ENCODE results near the gene OSBPL3.
"Not testable (repeated sequence)": the region's sequence is repeated elsewhere in the genome, so short reads cannot be mapped to it uniquely, and the experiment has no call there.

Gene OSBPL3

GRCh38 chr7:24794751-24795406 lies 185.1 kb downstream of the OSBPL3 start:
- not testable (repeated sequence) for DNase-seq (ENCODE audit: low spot score)

- DNase-seq (ENCODE audit: low spot score) = no peak
These were observed 185.9 kb downstream of the OSBPL3 start for GRCh38 chr7:24793982-24794648.

- DNase-seq (ENCODE audit: low spot score) = no peak
These were observed 190.9 kb downstream of the OSBPL3 start for GRCh38 chr7:24788961-24789576.

GRCh38 chr7:24788075-24788474 lies 191.9 kb downstream of the OSBPL3 start:
- no peak for DNase-seq (ENCODE audit: low spot score)

- DNase-seq (ENCODE audit: low spot score) = no peak
These were observed 193.0 kb downstream of the OSBPL3 start for GRCh38 chr7:24786941-24787340.

- no peak for DNase-seq (ENCODE audit: low spot score)
These were observed 193.7 kb downstream of the OSBPL3 start for GRCh38 chr7:24786306-24786705.

GRCh38 chr7:24784277-24784676 lies 195.7 kb downstream of the OSBPL3 start:
- DNase-seq (ENCODE audit: low spot score) = no peak

- DNase-seq (ENCODE audit: low spot score) = no peak
These were observed 196.3 kb downstream of the OSBPL3 start for GRCh38 chr7:24783698-24784097.

GRCh38 chr7:24781106-24781505 lies 198.9 kb downstream of the OSBPL3 start:
- no peak for DNase-seq (ENCODE audit: low spot score)

GRCh38 chr7:24779283-24779655 lies 200.7 kb downstream of the OSBPL3 start:
- DNase-seq (ENCODE audit: low spot score) = no peak

- DNase-seq (ENCODE audit: low spot score) = no peak
These were observed 201.3 kb downstream of the OSBPL3 start for GRCh38 chr7:24778543-24779282.

GRCh38 chr7:24777806-24778205 lies 202.2 kb downstream of the OSBPL3 start:
- no peak for DNase-seq (ENCODE audit: low spot score)

GRCh38 chr7:24773646-24774045 lies 206.3 kb downstream of the OSBPL3 start:
- no peak for DNase-seq (ENCODE audit: low spot score)

GRCh38 chr7:24769851-24770250 lies 210.1 kb downstream of the OSBPL3 start:
- DNase-seq (ENCODE audit: low spot score) = no peak

GRCh38 chr7:24769014-24769830 lies 210.8 kb downstream of the OSBPL3 start:
- no peak for DNase-seq (ENCODE audit: low spot score)

- DNase-seq (ENCODE audit: low spot score) = no peak
These were observed 212.0 kb downstream of the OSBPL3 start for GRCh38 chr7:24767878-24768569.

GRCh38 chr7:24764972-24765744 lies 214.8 kb downstream of the OSBPL3 start:
- DNase-seq (ENCODE audit: low spot score) = no peak

GRCh38 chr7:24764011-24764410 lies 216.0 kb downstream of the OSBPL3 start:
- DNase-seq (ENCODE audit: low spot score) = no peak

GRCh38 chr7:24763303-24763901 lies 216.6 kb downstream of the OSBPL3 start:
- DNase-seq (ENCODE audit: low spot score) = no peak

GRCh38 chr7:24762771-24763170 lies 217.2 kb downstream of the OSBPL3 start:
- DNase-seq (ENCODE audit: low spot score) = no peak
